Measurements from ENCODE around the gene RGS3. TPM values are rescaled to one million over a fixed set of nuclear protein-coding genes. Genes with fewer than 3 reads are reported as not detected.

The RGS3 gene
- total and polyA plus RNA-seq, 2 of the 13 experiments (the other 11 are each of a cell fraction or from before 2014, with no cell fraction given): 17.1 to 28.8 TPM

DNA sequence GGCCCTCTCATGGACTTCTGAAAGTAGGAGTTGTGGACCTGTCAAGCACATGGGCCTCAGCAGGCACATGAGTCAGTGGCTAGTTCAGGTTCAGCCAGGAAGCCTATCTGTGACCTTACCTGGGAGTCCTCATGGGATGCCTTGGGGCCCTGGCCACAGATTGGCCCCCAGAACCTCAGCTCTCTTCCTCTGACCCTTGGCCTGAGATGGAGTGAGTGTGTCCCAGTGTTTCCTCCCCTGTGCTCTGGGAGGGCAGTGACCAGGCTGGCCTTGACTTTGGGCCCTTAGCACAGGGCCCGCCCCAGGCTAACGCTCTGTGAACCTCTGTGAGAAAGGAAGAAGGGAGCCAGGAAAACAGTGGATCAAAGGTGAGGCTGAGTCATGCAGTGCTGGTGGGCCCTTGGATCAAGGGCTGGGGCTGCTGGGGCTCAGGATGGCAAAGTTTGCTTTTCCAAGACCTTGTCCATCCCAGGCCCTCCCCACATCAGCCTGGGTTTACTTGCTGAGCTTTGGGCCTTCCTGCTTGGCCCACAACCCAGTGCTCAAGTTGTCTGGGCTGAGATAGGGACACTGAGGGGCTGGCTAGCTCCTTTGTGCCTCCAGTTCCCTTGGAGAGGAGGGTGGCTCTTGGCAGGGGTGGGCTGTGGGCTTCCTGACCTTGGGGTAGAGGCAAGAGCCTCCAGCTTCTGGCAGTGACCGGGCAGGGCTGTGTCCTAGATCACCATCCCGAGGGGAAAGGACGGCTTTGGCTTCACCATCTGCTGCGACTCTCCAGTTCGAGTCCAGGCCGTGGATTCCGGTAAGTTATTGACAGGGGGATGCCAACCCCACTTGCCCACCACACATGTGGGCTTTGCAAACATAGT lies 41.4 kb downstream of the RGS3 start (continued):
- TF ChIP-seq SUZ12 (IDR thresholded peaks at IDR 0.05; ENCODE audit: low read depth, low read length) (no peak), AKAP8 (CRISPR knock-in tag; IDR thresholded peaks at IDR 0.05) (peak; percentile 90; the same call in 1 of the 2 replicates), LCORL (IDR thresholded peaks at IDR 0.05) (0 out of 2 replicates have a peak, but pooled peaks have one; percentile 9), LCORL (CRISPR knock-in tag; IDR thresholded peaks at IDR 0.05) (peak; percentile 99), SIX1 (CRISPR knock-in tag; IDR thresholded peaks at IDR 0.05; ENCODE audit: borderline replicate concordance) (peak; percentile 70; the same call in 1 of the 2 replicates), HNRNPL (IDR thresholded peaks at IDR 0.05; ENCODE audit: low read depth, low read length) (peak; percentile 89), ZNF746 (CRISPR knock-in tag; IDR thresholded peaks at IDR 0.05) (peak; percentile 98), ZNF20 (CRISPR knock-in tag; IDR thresholded peaks at IDR 0.05) (no peak), RXRA (CRISPR knock-in tag; IDR thresholded peaks at IDR 0.05) (peak; percentile 100), GTF2F1 (IDR thresholded peaks at IDR 0.05; ENCODE audit: low read length) (no peak), ATRX (CRISPR knock-in tag; IDR thresholded peaks at IDR 0.05; ENCODE audit: borderline replicate concordance) (no peak), FOXC1 (CRISPR knock-in tag; IDR thresholded peaks at IDR 0.05; ENCODE audit: borderline replicate concordance) (peak; percentile 90), ZNF615 (CRISPR knock-in tag; IDR thresholded peaks at IDR 0.05; ENCODE audit: borderline replicate concordance) (no peak), HDAC1 (CRISPR knock-in tag; IDR thresholded peaks at IDR 0.05) (peak; percentile 98), ZNF550 (CRISPR knock-in tag; IDR thresholded peaks at IDR 0.05; ENCODE audit: borderline replicate concordance) (peak; percentile 26; the same call in 1 of the 2 replicates), ZNF432 (CRISPR knock-in tag; IDR thresholded peaks at IDR 0.05; ENCODE audit: borderline replicate concordance) (no peak), GLI4 (CRISPR knock-in tag; IDR thresholded peaks at IDR 0.05; ENCODE audit: borderline replicate concordance) (no peak), SMYD3 (CRISPR knock-in tag; IDR thresholded peaks at IDR 0.05) (peak; percentile 75; the same call in 1 of the 2 replicates)
- TF ChIP-seq, protein P1, sequence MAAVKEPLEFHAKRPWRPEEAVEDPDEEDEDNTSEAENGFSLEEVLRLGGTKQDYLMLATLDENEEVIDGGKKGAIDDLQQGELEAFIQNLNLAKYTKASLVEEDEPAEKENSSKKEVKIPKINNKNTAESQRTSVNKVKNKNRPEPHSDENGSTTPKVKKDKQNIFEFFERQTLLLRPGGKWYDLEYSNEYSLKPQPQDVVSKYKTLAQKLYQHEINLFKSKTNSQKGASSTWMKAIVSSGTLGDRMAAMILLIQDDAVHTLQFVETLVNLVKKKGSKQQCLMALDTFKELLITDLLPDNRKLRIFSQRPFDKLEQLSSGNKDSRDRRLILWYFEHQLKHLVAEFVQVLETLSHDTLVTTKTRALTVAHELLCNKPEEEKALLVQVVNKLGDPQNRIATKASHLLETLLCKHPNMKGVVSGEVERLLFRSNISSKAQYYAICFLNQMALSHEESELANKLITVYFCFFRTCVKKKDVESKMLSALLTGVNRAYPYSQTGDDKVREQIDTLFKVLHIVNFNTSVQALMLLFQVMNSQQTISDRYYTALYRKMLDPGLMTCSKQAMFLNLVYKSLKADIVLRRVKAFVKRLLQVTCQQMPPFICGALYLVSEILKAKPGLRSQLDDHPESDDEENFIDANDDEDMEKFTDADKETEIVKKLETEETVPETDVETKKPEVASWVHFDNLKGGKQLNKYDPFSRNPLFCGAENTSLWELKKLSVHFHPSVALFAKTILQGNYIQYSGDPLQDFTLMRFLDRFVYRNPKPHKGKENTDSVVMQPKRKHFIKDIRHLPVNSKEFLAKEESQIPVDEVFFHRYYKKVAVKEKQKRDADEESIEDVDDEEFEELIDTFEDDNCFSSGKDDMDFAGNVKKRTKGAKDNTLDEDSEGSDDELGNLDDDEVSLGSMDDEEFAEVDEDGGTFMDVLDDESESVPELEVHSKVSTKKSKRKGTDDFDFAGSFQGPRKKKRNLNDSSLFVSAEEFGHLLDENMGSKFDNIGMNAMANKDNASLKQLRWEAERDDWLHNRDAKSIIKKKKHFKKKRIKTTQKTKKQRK (IDR thresholded peaks at IDR 0.05; ENCODE audit: low read length): no peak
- TF ChIP-seq, protein P2, sequence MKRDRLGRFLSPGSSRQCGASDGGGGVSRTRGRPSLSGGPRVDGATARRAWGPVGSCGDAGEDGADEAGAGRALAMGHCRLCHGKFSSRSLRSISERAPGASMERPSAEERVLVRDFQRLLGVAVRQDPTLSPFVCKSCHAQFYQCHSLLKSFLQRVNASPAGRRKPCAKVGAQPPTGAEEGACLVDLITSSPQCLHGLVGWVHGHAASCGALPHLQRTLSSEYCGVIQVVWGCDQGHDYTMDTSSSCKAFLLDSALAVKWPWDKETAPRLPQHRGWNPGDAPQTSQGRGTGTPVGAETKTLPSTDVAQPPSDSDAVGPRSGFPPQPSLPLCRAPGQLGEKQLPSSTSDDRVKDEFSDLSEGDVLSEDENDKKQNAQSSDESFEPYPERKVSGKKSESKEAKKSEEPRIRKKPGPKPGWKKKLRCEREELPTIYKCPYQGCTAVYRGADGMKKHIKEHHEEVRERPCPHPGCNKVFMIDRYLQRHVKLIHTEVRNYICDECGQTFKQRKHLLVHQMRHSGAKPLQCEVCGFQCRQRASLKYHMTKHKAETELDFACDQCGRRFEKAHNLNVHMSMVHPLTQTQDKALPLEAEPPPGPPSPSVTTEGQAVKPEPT (CRISPR knock-in tag; IDR thresholded peaks at IDR 0.05; ENCODE audit: low read depth): peak; percentile 57; the same call in 1 of the 2 replicates
- TF ChIP-seq, protein P3, sequence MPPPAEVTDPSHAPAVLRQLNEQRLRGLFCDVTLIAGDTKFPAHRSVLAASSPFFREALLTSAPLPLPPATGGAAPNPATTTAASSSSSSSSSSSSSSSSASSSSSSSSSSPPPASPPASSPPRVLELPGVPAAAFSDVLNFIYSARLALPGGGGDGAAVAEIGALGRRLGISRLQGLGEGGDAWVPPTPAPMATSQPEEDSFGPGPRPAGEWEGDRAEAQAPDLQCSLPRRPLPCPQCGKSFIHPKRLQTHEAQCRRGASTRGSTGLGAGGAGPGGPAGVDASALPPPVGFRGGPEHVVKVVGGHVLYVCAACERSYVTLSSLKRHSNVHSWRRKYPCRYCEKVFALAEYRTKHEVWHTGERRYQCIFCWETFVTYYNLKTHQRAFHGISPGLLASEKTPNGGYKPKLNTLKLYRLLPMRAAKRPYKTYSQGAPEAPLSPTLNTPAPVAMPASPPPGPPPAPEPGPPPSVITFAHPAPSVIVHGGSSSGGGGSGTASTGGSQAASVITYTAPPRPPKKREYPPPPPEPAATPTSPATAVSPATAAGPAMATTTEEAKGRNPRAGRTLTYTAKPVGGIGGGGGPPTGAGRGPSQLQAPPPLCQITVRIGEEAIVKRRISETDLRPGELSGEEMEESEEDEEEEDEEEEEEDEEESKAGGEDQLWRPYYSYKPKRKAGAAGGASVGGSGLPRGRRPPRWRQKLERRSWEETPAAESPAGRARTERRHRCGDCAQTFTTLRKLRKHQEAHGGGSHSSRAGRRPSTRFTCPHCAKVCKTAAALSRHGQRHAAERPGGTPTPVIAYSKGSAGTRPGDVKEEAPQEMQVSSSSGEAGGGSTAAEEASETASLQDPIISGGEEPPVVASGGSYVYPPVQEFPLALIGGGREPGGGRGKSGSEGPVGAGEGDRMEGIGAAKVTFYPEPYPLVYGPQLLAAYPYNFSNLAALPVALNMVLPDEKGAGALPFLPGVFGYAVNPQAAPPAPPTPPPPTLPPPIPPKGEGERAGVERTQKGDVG (CRISPR knock-in tag; IDR thresholded peaks at IDR 0.05; ENCODE audit: borderline replicate concordance): peak; percentile 97; the same call in 1 of the 2 replicates
